Chondrocyte (in vitro differentiated cells): Measurements from ENCODE around the gene HAND2. TPM values are rescaled to one million over a fixed set of nuclear protein-coding genes. Genes with fewer than 3 reads are reported as not detected.

Experiments used
- DNase-seq: peaks from one replicate; pipeline ENCODE4 v3.0.0; 2021; ENCODE audit warnings: mixed read lengths, low spot score
- H3K27ac Mint-ChIP-seq: one replicate; pipeline ENCODE4 v1.8.0; 2021; ENCODE audit warnings: mild to moderate bottlenecking, moderate library complexity, mixed read lengths; ENCODE audit not compliant: unreplicated experiment
- H3K27me3 Mint-ChIP-seq: 2 replicates; pipeline ENCODE4 v1.8.0; 2021; ENCODE audit warnings: low read depth, mixed read lengths
- H3K36me3 Mint-ChIP-seq: 2 replicates; pipeline ENCODE4 v1.8.0; 2021; ENCODE audit warnings: low read depth, mixed read lengths
- H3K4me1 Mint-ChIP-seq: 2 replicates; pipeline ENCODE4 v1.8.0; 2021; ENCODE audit warnings: low read depth, mild to moderate bottlenecking, mixed read lengths
- H3K4me3 Mint-ChIP-seq: one replicate; pipeline ENCODE4 v1.8.0; 2021; ENCODE audit warnings: mild to moderate bottlenecking, moderate library complexity, mixed read lengths; ENCODE audit not compliant: unreplicated experiment
- H3K9me3 Mint-ChIP-seq: 2 replicates; pipeline ENCODE4 v1.8.0; 2021; ENCODE audit warnings: low read depth, mixed read lengths
- CTCF ChIP-seq: fragments of 200-600 bp; sonication (generic); IDR thresholded peaks from 2 replicates; pipeline ENCODE4 v1.5.0; 2021; ENCODE audit warnings: antibody characterized with exemption, mild to moderate bottlenecking, moderate library complexity
- long read RNA-seq: library from polyadenylated mRNA; stranded (forward); transcript quantifications from one replicate; pipeline ENCODE4 v2.0.0, GENCODE V29; 2021
- total RNA-seq: library from RNA; stranded (reverse); gene quantifications from 3 replicates; pipeline ENCODE4 v1.2.1, GENCODE V29; 2021

The HAND2 gene
- not detected in 3 replicates for total RNA-seq
- long read RNA-seq, result 0 reads

GRCh38 chr4:173529477-173530325 lies at the start of gene HAND2:
HAND2 (minus strand) TSS chr4:173530229; CDS start chr4:173529289, 940 bp downstream.
- peaks cover 3% of the 10 kb centered on the region for H3K9me3 Mint-ChIP-seq
- peaks cover 8% of the 10 kb centered on the region for H3K36me3 Mint-ChIP-seq
- peaks cover 14% of the 10 kb centered on the region for H3K4me1 Mint-ChIP-seq
- no peak within 1 kb of the TSS for H3K27ac Mint-ChIP-seq
- no peak for TF ChIP-seq CTCF
- peak within 1 kb of the TSS; percentile 76 for H3K4me3 Mint-ChIP-seq
- DNase-seq, result no peak
- H3K27me3 Mint-ChIP-seq, result peaks cover 89% of the 10 kb centered on the region

- Mint-ChIP-seq H3K4me3 (no peak overlapping the region), H3K4me1 (no peaks in the 10 kb centered on the region), H3K27me3 (peaks cover 33% of the 10 kb centered on the region), H3K9me3 (no peaks in the 10 kb centered on the region), H3K27ac (no peak overlapping the region), H3K36me3 (no peaks in the 10 kb centered on the region)
- DNase-seq, result no peak
- no peak for TF ChIP-seq CTCF
These were observed 48.9 kb upstream of the HAND2 start for GRCh38 chr4:173578956-173579355.

- peaks cover 41% of the 10 kb centered on the region for H3K27me3 Mint-ChIP-seq
These were observed 47.9 kb upstream of the HAND2 start for GRCh38 chr4:173577963-173578362.

GRCh38 chr4:173575482-173576152 lies 45.6 kb upstream of the HAND2 start:
- TF ChIP-seq CTCF, result no peak
- no peaks in the 10 kb centered on the region for H3K36me3 Mint-ChIP-seq
- H3K27me3 Mint-ChIP-seq, result peaks cover 40% of the 10 kb centered on the region
- no peak for DNase-seq
- no peak overlapping the region for H3K27ac Mint-ChIP-seq
- H3K4me3 Mint-ChIP-seq, result no peak overlapping the region
- H3K9me3 Mint-ChIP-seq, result no peaks in the 10 kb centered on the region
- no peaks in the 10 kb centered on the region for H3K4me1 Mint-ChIP-seq

More at GRCh38 chr4:173577963-173578362, 47.9 kb upstream of the HAND2 start:
- Mint-ChIP-seq H3K4me3 (no peak overlapping the region), H3K36me3 (no peaks in the 10 kb centered on the region), H3K4me1 (no peaks in the 10 kb centered on the region), H3K27ac (no peak overlapping the region), H3K9me3 (no peaks in the 10 kb centered on the region)
- no peak for TF ChIP-seq CTCF
- no peak for DNase-seq

- Mint-ChIP-seq H3K9me3 (no peaks in the 10 kb centered on the region), H3K4me1 (no peaks in the 10 kb centered on the region), H3K36me3 (no peaks in the 10 kb centered on the region), H3K27me3 (peaks cover 38% of the 10 kb centered on the region), H3K4me3 (no peak overlapping the region), H3K27ac (no peak overlapping the region)
- TF ChIP-seq CTCF, result no peak
- no peak for DNase-seq
These were observed 43.7 kb upstream of the HAND2 start for GRCh38 chr4:173573725-173574124.
